HG02678 (cell line): ENCODE results near the gene OSBPL7.
"Not testable (repeated sequence)": the region's sequence is repeated elsewhere in the genome, so short reads cannot be mapped to it uniquely, and the experiment has no call there.

Experiments used
- ATAC-seq: cut with Tn5 transposase; IDR thresholded peaks from one replicate; pipeline ENCODE4 v1.9.1; 2021; ENCODE audit warnings: mild to moderate bottlenecking, moderate library complexity; ENCODE audit not compliant: unreplicated experiment

Gene OSBPL7

GRCh38 chr17:47774987-47775580, 46.5 kb downstream of the OSBPL7 start:
- no peak for ATAC-seq

GRCh38 chr17:47774331-47774730, 47.3 kb downstream of the OSBPL7 start:
- ATAC-seq, result no peak

- ATAC-seq, result not testable (repeated sequence)
Measured at GRCh38 chr17:47773649-47774048, 47.9 kb downstream of the OSBPL7 start.

- ATAC-seq, result no peak
Measured at GRCh38 chr17:47763913-47764582, 57.5 kb downstream of the OSBPL7 start.

GRCh38 chr17:47762728-47763127, 58.9 kb downstream of the OSBPL7 start:
- ATAC-seq, result no peak

- ATAC-seq, result no peak
Measured at GRCh38 chr17:47760409-47761140, 61.0 kb downstream of the OSBPL7 start.

- ATAC-seq, result no peak
Measured at GRCh38 chr17:47757386-47757785, 64.2 kb downstream of the OSBPL7 start.
